ENCODE data around the gene AGAP3.

AGAP3 gene

GRCh38 chr7:151148319-151149259 lies 62.3 kb downstream of the AGAP3 start:
- Mint-ChIP-seq H3K4me1 (no peaks in the 10 kb centered on the region), H3K9me3 (no peaks in the 10 kb centered on the region), H3K4me3 (no peak overlapping the region), H3K27ac (no peak overlapping the region), H3K36me3 (peaks cover 4% of the 10 kb centered on the region)
- ATAC-seq: no peak
- DNase-seq (ENCODE audit: low spot score in 2 of 2): no peak

- Mint-ChIP-seq H3K36me3 (no peaks in the 10 kb centered on the region), H3K4me1 (no peaks in the 10 kb centered on the region), H3K9me3 (no peaks in the 10 kb centered on the region), H3K27ac (no peak overlapping the region), H3K4me3 (no peak overlapping the region)
- DNase-seq (ENCODE audit: low spot score in 2 of 2) (no peak), ATAC-seq (no peak)
These were observed 64.1 kb downstream of the AGAP3 start for GRCh38 chr7:151150388-151150787.

- Mint-ChIP-seq H3K36me3 (no peaks in the 10 kb centered on the region), H3K4me3 (no peak overlapping the region), H3K4me1 (no peaks in the 10 kb centered on the region), H3K9me3 (no peaks in the 10 kb centered on the region), H3K27ac (no peak overlapping the region)
- ATAC-seq (no peak), DNase-seq (ENCODE audit: low spot score in 2 of 2) (no peak)
These were observed 66.6 kb downstream of the AGAP3 start for GRCh38 chr7:151152643-151153513.

- no peaks in the 10 kb centered on the region for H3K9me3 Mint-ChIP-seq
- H3K36me3 Mint-ChIP-seq: no peaks in the 10 kb centered on the region
- H3K4me3 Mint-ChIP-seq: no peak overlapping the region
- no peak overlapping the region for H3K27ac Mint-ChIP-seq
- ATAC-seq: no peak
- no peak for DNase-seq (ENCODE audit: low spot score in 2 of 2)
- no peaks in the 10 kb centered on the region for H3K4me1 Mint-ChIP-seq
These were observed 71.5 kb downstream of the AGAP3 start for GRCh38 chr7:151157645-151158329.

GRCh38 chr7:151161757-151162156 lies 75.5 kb downstream of the AGAP3 start:
- H3K36me3 Mint-ChIP-seq: no peaks in the 10 kb centered on the region
- no peak overlapping the region for H3K4me3 Mint-ChIP-seq
- H3K9me3 Mint-ChIP-seq: no peaks in the 10 kb centered on the region
- H3K27ac Mint-ChIP-seq: no peak overlapping the region
- ATAC-seq (no peak), DNase-seq (ENCODE audit: low spot score in 2 of 2) (no peak)
- no peaks in the 10 kb centered on the region for H3K4me1 Mint-ChIP-seq

- no peaks in the 10 kb centered on the region for H3K36me3 Mint-ChIP-seq
- DNase-seq (ENCODE audit: low spot score in 2 of 2) (no peak), ATAC-seq (no peak)
- H3K4me1 Mint-ChIP-seq: peaks cover 12% of the 10 kb centered on the region
- no peak overlapping the region for H3K27ac Mint-ChIP-seq
- no peaks in the 10 kb centered on the region for H3K9me3 Mint-ChIP-seq
- H3K4me3 Mint-ChIP-seq: peak overlapping the region; percentile 66
These were observed 80.4 kb downstream of the AGAP3 start for GRCh38 chr7:151166629-151167196.

- Mint-ChIP-seq H3K4me3 (peak within 1 kb of the TSS; percentile 66), H3K4me1 (peaks cover 15% of the 10 kb centered on the region), H3K36me3 (no peaks in the 10 kb centered on the region), H3K27ac (no peak within 1 kb of the TSS), H3K9me3 (no peaks in the 10 kb centered on the region)
- no peak for DNase-seq (ENCODE audit: low spot score in 2 of 2)
- ATAC-seq: peak; percentile 49
These were observed 81.1 kb downstream of the AGAP3 start, which contains the start of gene GBX1 for GRCh38 chr7:151167197-151167961. GBX1 (minus strand) TSS chr7:151167694; CDS start chr7:151167548, 146 bp downstream.

- Mint-ChIP-seq H3K36me3 (peaks cover 3% of the 10 kb centered on the region), H3K9me3 (no peaks in the 10 kb centered on the region), H3K4me3 (peak overlapping the region; percentile 66), H3K27ac (no peak overlapping the region), H3K4me1 (peaks cover 23% of the 10 kb centered on the region)
- ATAC-seq: peak; percentile 91
- peak; percentile 69 to 82 for DNase-seq (ENCODE audit: low spot score in 2 of 2)
These were observed 81.9 kb downstream of the AGAP3 start for GRCh38 chr7:151168003-151168786.

GRCh38 chr7:151168787-151169162 lies 82.5 kb downstream of the AGAP3 start:
- H3K4me3 Mint-ChIP-seq: peak overlapping the region; percentile 66
- peaks cover 28% of the 10 kb centered on the region for H3K4me1 Mint-ChIP-seq
- no peak overlapping the region for H3K27ac Mint-ChIP-seq
- no peaks in the 10 kb centered on the region for H3K9me3 Mint-ChIP-seq
- ATAC-seq: no peak
- no peak for DNase-seq (ENCODE audit: low spot score in 2 of 2)
- H3K36me3 Mint-ChIP-seq: peaks cover 6% of the 10 kb centered on the region

GRCh38 chr7:151172273-151173141 lies 86.2 kb downstream of the AGAP3 start:
- no peaks in the 10 kb centered on the region for H3K9me3 Mint-ChIP-seq
- H3K4me1 Mint-ChIP-seq: peaks cover 28% of the 10 kb centered on the region
- peak; percentile 89 to 93 for DNase-seq (ENCODE audit: low spot score in 2 of 2)
- peaks cover 6% of the 10 kb centered on the region for H3K36me3 Mint-ChIP-seq
- H3K27ac Mint-ChIP-seq: peak overlapping the region; percentile 23
- ATAC-seq: peak; percentile 72
- H3K4me3 Mint-ChIP-seq: no peak overlapping the region

- Mint-ChIP-seq H3K36me3 (peaks cover 6% of the 10 kb centered on the region), H3K4me3 (no peak overlapping the region), H3K27ac (no peak overlapping the region), H3K4me1 (peaks cover 23% of the 10 kb centered on the region), H3K9me3 (no peaks in the 10 kb centered on the region)
- DNase-seq (ENCODE audit: low spot score in 2 of 2) (no peak), ATAC-seq (no peak)
These were observed 87.3 kb downstream of the AGAP3 start for GRCh38 chr7:151173386-151174245.
